ENCODE measurements around the gene FARSA. TPM values are rescaled to one million over a fixed set of nuclear protein-coding genes. Genes with fewer than 3 reads are reported as not detected.
"Not testable (repeated sequence)": the region's sequence is repeated elsewhere in the genome, so short reads cannot be mapped to it uniquely, and the experiment has no call there.

Gene FARSA
- total and polyA plus RNA-seq, 2 donors (not counting 1 experiment from before 2014, with no cell fraction given): 26.4 to 50.1 TPM

DNA sequence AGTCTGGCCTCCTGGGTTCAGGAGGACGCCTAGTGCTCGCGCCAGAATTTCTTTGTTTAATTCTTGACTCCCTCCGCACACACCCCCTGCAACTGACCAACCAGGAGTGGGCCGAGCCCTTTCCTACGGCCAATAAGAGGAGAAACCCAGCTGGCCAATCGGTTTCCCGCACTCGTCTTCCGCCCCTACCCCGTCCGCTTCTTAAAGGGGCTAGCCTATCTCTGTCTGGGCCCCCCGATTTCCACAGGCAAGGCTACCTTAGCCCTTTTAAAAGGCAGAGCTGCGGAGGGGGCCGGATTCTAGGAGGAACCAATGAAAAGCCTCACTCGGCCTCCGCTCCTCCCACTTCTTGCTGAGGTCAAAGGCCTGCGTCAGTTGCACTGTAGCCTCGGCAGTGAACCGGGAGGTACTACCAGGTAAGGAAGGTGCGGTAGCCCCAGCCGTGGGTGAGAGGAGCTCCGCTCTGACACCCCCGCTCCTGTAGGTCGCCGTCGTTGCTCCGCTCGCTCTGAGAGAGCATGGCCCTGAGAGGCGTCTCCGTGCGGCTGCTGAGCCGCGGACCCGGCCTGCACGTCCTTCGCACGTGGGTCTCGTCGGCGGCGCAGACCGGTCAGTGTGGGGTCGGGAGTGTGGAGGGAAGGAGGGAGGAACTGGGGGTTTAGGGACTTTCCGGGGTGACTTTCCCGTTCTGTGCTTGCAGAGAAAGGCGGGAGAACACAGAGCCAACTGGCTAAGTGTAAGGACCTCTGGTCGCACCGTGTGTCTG, 42.5 kb downstream of the FARSA start, which contains the start of gene GCDH:
Gene GCDH, plus strand, starts transcription at position 374 of the 766 bp plus-strand sequence. Its CDS starts 145 bp downstream, at position 519.
- ChIA-PET POLR2A (interaction anchor here (0.6 to 2.3 kb wide), 14 partner anchors 8 to 558 kb away, joined by 3 to 10 read pairs (median 3); partner anchors contain the start of genes CALR, DNASE2, FARSA and GADD45GIP1), CTCF (interaction anchor here (0.6 to 2.6 kb wide), 14 partner anchors 10 to 387 kb away, joined by 3 to 16 read pairs (median 4); partner anchors contain the start of genes DNASE2, RNASEH2A, SYCE2 and TNPO2)
- no peak for TF ChIP-seq EZH2 (IDR thresholded peaks at IDR 0.05; ENCODE audit: borderline replicate concordance, insufficient read depth, low read depth, low read length, poor library complexity, severe bottlenecking)
- TF ChIP-seq, protein P1, sequence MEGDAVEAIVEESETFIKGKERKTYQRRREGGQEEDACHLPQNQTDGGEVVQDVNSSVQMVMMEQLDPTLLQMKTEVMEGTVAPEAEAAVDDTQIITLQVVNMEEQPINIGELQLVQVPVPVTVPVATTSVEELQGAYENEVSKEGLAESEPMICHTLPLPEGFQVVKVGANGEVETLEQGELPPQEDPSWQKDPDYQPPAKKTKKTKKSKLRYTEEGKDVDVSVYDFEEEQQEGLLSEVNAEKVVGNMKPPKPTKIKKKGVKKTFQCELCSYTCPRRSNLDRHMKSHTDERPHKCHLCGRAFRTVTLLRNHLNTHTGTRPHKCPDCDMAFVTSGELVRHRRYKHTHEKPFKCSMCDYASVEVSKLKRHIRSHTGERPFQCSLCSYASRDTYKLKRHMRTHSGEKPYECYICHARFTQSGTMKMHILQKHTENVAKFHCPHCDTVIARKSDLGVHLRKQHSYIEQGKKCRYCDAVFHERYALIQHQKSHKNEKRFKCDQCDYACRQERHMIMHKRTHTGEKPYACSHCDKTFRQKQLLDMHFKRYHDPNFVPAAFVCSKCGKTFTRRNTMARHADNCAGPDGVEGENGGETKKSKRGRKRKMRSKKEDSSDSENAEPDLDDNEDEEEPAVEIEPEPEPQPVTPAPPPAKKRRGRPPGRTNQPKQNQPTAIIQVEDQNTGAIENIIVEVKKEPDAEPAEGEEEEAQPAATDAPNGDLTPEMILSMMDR (IDR thresholded peaks at IDR 0.05): no peak
- H3K27ac Mint-ChIP-seq: peak within 1 kb of the TSS; percentile 95
- H2AFZ ChIP-seq (ENCODE audit: insufficient read depth, low read depth, low read length, poor library complexity, severe bottlenecking): peak within 1 kb of the TSS; percentile 69
- peak within 1 kb of the TSS; percentile 75 for H3K9ac ChIP-seq (ENCODE audit: low read length)
- H3K79me2 ChIP-seq (ENCODE audit: control insufficient read depth, insufficient read depth, low read length): peaks cover 13% of the 10 kb centered on the region
- peaks cover 31% of the 10 kb centered on the region for H3K4me1 Mint-ChIP-seq
- peak within 1 kb of the TSS; percentile 98 for H3K4me2 ChIP-seq (replicated peaks; ENCODE audit: low read depth, low read length, poor library complexity, severe bottlenecking)
- DNase-seq (peak; percentile 98), ATAC-seq (ENCODE audit: low read depth) (peak; percentile 91)
- H3K27ac ChIP-seq (ENCODE audit: low read length in 2 of 2): peak within 1 kb of the TSS; percentile 80 to 83
- peaks cover 6% of the 10 kb centered on the region for H4K20me1 ChIP-seq (ENCODE audit: control insufficient read depth, insufficient read depth, low read length, poor library complexity, severe bottlenecking)
- peak within 1 kb of the TSS; percentile 51 to 92 (median 78) for H3K4me3 ChIP-seq (ENCODE audit: control extremely low read depth in 1 of 5, extremely low read depth in 1 of 5, insufficient read depth in 1 of 5, low read depth in 2 of 5, low read length in 4 of 5)
- H3K9me3 ChIP-seq (ENCODE audit: control extremely low read depth in 1 of 3, control insufficient read depth in 2 of 3, insufficient read depth in 1 of 3, low read length in 2 of 3): no peaks in the 10 kb centered on the region
- H3K27me3 Mint-ChIP-seq: no peaks in the 10 kb centered on the region
- under 1% methylated on average over 49 of the region's 49 CpGs for WGBS (ENCODE audit: insufficient coverage)
- intact Hi-C loops (cut with micrococcal nuclease): loop anchor here (1.0 kb wide), 7 partner anchors 10 to 154 kb away; partner anchors contain the start of genes CALR, DNASE2, FARSA and GET3
- peaks cover 0 to 14% of the 10 kb centered on the region in 2 experiments for H3K36me3 ChIP-seq (replicated peaks in 1 of 2; ENCODE audit: control extremely low read depth in 1 of 2, control insufficient read depth in 1 of 2, extremely low read depth in 1 of 2, insufficient read depth in 2 of 2, low read length in 1 of 2)
- H3K4me3 Mint-ChIP-seq: peak within 1 kb of the TSS; percentile 99
- no peaks in the 10 kb centered on the region for H3K9me3 Mint-ChIP-seq (ENCODE audit: insufficient read depth)
- peaks cover 15 to 20% of the 10 kb centered on the region in 2 donors for H3K4me1 ChIP-seq (ENCODE audit: control insufficient read depth in 2 of 2, insufficient read depth in 2 of 2, low read length in 2 of 2)
- H3K27me3 ChIP-seq (replicated peaks in 1 of 4; ENCODE audit: control extremely low read depth in 1 of 4, control insufficient read depth in 3 of 4, insufficient read depth in 4 of 4, low read length in 3 of 4): no peaks in the 10 kb centered on the region

GRCh38 chr19:12890299-12890786, 43.2 kb downstream of the FARSA start:
- peak overlapping the region; percentile 95 for H3K27ac Mint-ChIP-seq
- peak overlapping the region; percentile 98 for H3K4me2 ChIP-seq (replicated peaks; ENCODE audit: low read depth, low read length, poor library complexity, severe bottlenecking)
- WGBS (ENCODE audit: insufficient coverage): 28% methylated on average over 8 of the region's 10 CpGs
- CTCF ChIA-PET: interaction anchor here (0.6 to 2.6 kb wide), 13 partner anchors 9 to 387 kb away, joined by 3 to 16 read pairs (median 4); partner anchors contain the start of genes DNASE2, RNASEH2A, SYCE2 and TNPO2
- peaks cover 31% of the 10 kb centered on the region for H3K4me1 Mint-ChIP-seq
- H3K4me3 Mint-ChIP-seq: peak overlapping the region; percentile 99
- peaks cover 15 to 26% of the 10 kb centered on the region in 2 donors for H3K4me1 ChIP-seq (ENCODE audit: control insufficient read depth in 2 of 2, insufficient read depth in 2 of 2, low read length in 2 of 2)
- peak overlapping the region; percentile 63 to 80 for H3K27ac ChIP-seq (ENCODE audit: low read length in 2 of 2)
- not testable (repeated sequence) for H3K9me3 Mint-ChIP-seq (ENCODE audit: insufficient read depth); H3K27me3 ChIP-seq (replicated peaks in 1 of 4; ENCODE audit: control extremely low read depth in 1 of 4, control insufficient read depth in 3 of 4, insufficient read depth in 4 of 4, low read length in 3 of 4); DNase-seq; H4K20me1 ChIP-seq (ENCODE audit: control insufficient read depth, insufficient read depth, low read length, poor library complexity, severe bottlenecking); H3K9me3 ChIP-seq (ENCODE audit: control extremely low read depth in 1 of 3, control insufficient read depth in 2 of 3, insufficient read depth in 1 of 3, low read length in 2 of 3); ATAC-seq (ENCODE audit: low read depth); H3K27me3 Mint-ChIP-seq
- POLR2A ChIA-PET: interaction anchor here (0.6 to 2.3 kb wide), 12 partner anchors 8 to 557 kb away, joined by 3 to 10 read pairs (median 4); partner anchors contain the start of genes CALR, DNASE2, FARSA and SYCE2
- intact Hi-C loops (cut with micrococcal nuclease): loop anchor here (1.0 kb wide), 4 partner anchors 9 to 75 kb away; partner anchors contain the start of genes DNASE2, RAD23A and SYCE2
- peak overlapping the region; percentile 69 for H2AFZ ChIP-seq (ENCODE audit: insufficient read depth, low read depth, low read length, poor library complexity, severe bottlenecking)
- peaks cover 13% of the 10 kb centered on the region for H3K79me2 ChIP-seq (ENCODE audit: control insufficient read depth, insufficient read depth, low read length)
- peak overlapping the region; percentile 23 to 85 (median 34) for H3K4me3 ChIP-seq (ENCODE audit: control extremely low read depth in 1 of 5, extremely low read depth in 1 of 5, insufficient read depth in 1 of 5, low read depth in 2 of 5, low read length in 4 of 5)
- H3K36me3 ChIP-seq (replicated peaks in 1 of 2; ENCODE audit: control extremely low read depth in 1 of 2, control insufficient read depth in 1 of 2, extremely low read depth in 1 of 2, insufficient read depth in 2 of 2, low read length in 1 of 2): peaks cover 0 to 12% of the 10 kb centered on the region in 2 experiments
- H3K9ac ChIP-seq (ENCODE audit: low read length): peak overlapping the region; percentile 28

All from B cell (primary cell).